Fibroblast of mammary gland (primary cell): ENCODE measurements around the gene ACSBG1.

Experiments
- DNase-seq: peaks from one replicate; pipeline ENCODE4 v3.0.0-alpha.2; 2010; ENCODE audit warnings: low read depth
- H3K4me3 ChIP-seq: 2 replicates; pipeline ENCODE4 v1.5.1; 2011; ENCODE audit warnings: low read depth, mild to moderate bottlenecking, low read length, moderate library complexity; ENCODE audit not compliant: control insufficient read depth
- CTCF ChIP-seq: conservative IDR thresholded peaks from 2 replicates; pipeline ENCODE4 v1.5.1; 2011; ENCODE audit warnings: low read depth, low read length, inconsistent platforms; ENCODE audit not compliant: control insufficient read depth, insufficient read depth

Gene ACSBG1

DNA sequence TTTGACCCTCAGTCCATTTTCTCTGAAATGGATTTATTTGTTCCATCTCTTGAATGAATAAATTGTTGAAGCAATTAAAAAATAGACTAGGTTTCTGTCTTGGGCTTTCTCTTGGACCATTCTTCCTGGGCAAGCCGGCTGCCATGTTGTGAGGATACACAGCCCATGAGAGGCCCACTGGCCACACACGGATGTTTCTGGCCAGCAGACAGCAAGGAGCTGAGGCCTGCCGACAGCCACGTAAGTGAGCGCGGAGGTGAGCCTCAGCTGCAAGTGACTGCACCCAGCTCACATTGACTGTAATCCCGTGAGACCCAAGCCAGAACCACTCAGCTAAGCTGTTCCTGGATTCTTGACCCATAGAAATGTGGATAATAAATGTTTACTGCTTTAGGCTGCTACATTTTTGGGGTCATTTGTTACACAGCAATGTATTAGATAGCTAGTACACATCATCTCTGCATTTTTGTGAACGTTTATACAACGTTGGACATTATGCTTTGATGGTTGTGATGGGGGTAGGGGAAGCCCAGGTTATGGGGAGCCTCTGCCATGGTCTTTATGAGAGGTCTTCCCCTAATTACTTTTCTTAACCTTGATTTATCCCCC is 62.4 kb downstream of the ACSBG1 start:
- no peak for TF ChIP-seq CTCF
- no peak for DNase-seq
- H3K4me3 ChIP-seq = no peak overlapping the region

DNA sequence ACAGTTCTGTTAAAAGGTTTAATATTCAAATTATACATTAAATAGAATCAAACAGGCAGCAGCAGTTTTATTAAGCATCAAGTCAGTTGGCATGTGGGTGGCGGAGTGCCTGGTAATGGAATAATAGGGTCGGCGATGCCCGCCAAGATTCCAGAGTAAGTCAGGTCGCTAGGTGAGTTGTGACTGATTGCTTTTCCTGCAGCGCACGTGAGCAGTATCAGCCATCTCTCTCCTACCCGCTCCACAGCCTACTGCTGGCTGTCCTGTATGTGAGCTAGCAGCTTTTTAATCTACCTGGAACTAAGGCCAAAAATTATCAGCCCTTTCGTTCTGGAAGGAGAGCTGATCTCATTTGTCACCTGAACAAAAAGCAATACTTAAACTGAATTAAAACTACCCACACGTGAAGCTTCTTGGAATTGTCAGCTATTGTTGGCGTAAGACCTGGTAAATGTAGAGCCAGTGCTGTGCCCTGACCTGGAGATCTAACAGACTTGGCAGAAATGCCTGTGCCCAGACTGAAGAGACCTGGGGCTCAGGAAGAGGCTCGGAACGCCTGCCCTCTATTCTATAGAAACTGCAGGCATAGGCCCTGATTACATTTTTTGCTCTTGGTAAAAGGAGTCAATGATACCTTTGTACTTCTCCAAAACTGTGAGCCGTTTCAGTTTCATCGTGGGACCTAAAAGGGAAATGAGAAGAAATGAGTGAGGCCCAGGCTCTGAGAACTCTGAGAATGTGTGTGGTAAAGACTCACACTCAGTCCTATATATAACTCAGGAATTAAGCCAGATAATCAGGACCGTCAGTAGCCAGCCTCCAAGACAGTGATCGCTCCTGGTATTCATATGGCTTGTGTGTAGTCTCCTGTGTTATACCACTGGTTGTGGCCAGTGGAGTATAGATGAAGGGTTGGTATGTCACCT is 63.3 kb downstream of the ACSBG1 start:
- no peak for DNase-seq
- no peak for TF ChIP-seq CTCF
- H3K4me3 ChIP-seq = no peak overlapping the region

- DNase-seq = no peak
- no peak for TF ChIP-seq CTCF
- H3K4me3 ChIP-seq = no peak overlapping the region
These were observed 65.8 kb downstream of the ACSBG1 start for GRCh38 chr15:78168608-78169007.

DNA sequence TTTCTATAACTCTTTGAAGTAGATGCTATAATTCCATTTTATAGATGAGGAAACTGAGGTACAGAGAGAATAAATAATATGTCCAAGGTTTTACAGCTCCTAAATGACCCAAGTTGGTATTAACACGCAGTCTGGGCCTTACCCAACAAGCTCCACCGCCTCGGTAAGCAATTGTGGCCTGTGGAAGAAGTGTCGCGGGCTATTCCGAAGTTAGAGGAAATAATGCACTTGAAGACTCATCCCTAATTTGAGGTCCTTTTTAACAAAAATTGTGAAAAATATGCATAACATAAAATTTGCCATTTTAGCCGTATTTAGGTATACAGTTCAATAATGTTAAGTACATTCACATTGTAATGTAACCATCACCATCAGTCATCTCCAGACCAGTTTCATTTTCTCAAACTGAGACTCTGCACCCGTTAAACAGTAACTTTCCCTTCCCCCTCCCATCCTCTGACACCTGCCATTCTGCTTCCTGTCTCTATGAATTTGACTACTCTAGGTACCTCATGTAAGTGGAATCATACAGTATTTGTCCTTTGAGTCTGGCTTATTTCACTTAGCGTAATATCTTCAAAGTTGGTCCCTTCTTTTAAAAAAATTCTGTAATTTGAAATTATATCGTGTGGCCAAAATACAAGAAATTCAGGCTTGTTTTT is 67.0 kb downstream of the ACSBG1 start:
- TF ChIP-seq CTCF = no peak
- no peak overlapping the region for H3K4me3 ChIP-seq
- DNase-seq = no peak

- DNase-seq = no peak
- no peak overlapping the region for H3K4me3 ChIP-seq
- TF ChIP-seq CTCF = no peak
These were observed 70.4 kb downstream of the ACSBG1 start for GRCh38 chr15:78164010-78164409.

DNA sequence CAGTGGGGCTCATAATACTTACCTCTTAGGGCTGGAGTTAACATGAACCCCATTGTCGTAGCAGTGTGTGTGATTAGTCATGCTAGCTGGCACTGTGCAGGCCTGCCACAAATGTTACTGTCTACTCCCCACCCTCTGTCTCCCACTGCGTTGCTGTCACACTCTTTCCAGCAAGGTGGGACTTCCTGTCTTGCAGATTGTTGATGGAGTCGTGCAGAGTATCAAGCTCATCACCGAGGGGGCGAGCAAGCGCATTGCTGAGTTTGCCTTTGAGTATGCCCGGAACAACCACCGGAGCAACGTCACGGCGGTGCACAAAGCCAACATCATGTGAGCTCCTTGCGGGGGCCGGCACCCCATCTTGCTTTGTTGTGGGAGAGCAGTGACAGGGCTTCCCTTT is 72.3 kb downstream of the ACSBG1 start:
- no peak overlapping the region for H3K4me3 ChIP-seq
- no peak for TF ChIP-seq CTCF
- DNase-seq = no peak
